HCT116 (cell line): ENCODE measurements around the gene HSPA12A. TPM values are rescaled to one million over a fixed set of nuclear protein-coding genes. Genes with fewer than 3 reads are reported as not detected.

ENCODE experiments used
- ATAC-seq: fragments of 200-7000 bp; cut with Tn5 transposase; 2 replicates; pipeline ENCODE4 v1.9.1; 2020; ENCODE audit warnings: mild to moderate bottlenecking, moderate library complexity
- BruUV-seq: library from RNA; stranded (reverse); fragments of 400-500 nt; replicated peaks from 2 replicates; lab custom pipeline; 2021; lab: Mats Ljungman, UMichigan
- CTCF ChIA-PET: fragments of 300-600 bp; sonication (Branson Sonifier 250); formaldehyde crosslinking; loops from one replicate; lab custom pipeline; 2021; ENCODE audit warnings: antibody characterized with exemption; lab: Charles Lee
- POLR2A ChIA-PET: fragments of 300-600, 350-600 bp; sonication (Branson Sonifier 250); formaldehyde crosslinking; loops from one replicate; lab custom pipeline; 2021; ENCODE audit warnings: antibody characterized with exemption; lab: Charles Lee
- RAD21 ChIA-PET, 2 experiments: fragments of 300-600 bp; sonication (Branson Sonifier 250); formaldehyde crosslinking; loops; one replicate each; lab custom pipeline; 2023; ENCODE audit warnings: low total read pairs in 2 of 2; ENCODE audit not compliant: uncharacterized antibody in 2 of 2, unreplicated experiment in 2 of 2, low non-redundant PET in 1 of 2; lab: Charles Lee
- DNase-seq: peaks from one replicate; pipeline ENCODE4 v3.0.0-alpha.2; 2010; ENCODE audit warnings: low read depth, low spot score
- H2AFZ ChIP-seq: fragments of 200-600 bp; shearing (Covaris generic), sonication (generic); 2 replicates; pipeline ENCODE4 v1.6.1; 2017; ENCODE audit warnings: low read depth, mixed run types, mixed read lengths, antibody characterized with exemption, low read length; ENCODE audit not compliant: poor library complexity, severe bottlenecking
- H3K27ac ChIP-seq: 2 replicates; pipeline ENCODE4 v1.5.1; 2012; ENCODE audit warnings: low read depth, low read length
- H3K27me3 ChIP-seq: fragments of 200-600 bp; sonication (generic); 2 replicates; pipeline ENCODE4 v1.6.1; 2016; ENCODE audit warnings: mixed run types, low read length, mixed read lengths; ENCODE audit not compliant: insufficient read depth
- H3K36me3 ChIP-seq, 2 experiments: fragments of 200-500 bp in 1 of 2; fragments of 200-600 bp in 1 of 2; sonication (Bioruptor generic) in 1 of 2; sonication (generic) in 1 of 2; 2 replicates each; pipeline versions ENCODE4 v1.5.1 to v1.6.1; 2014 to 2016; ENCODE audit warnings: low read length in 2 of 2, inconsistent platforms in 1 of 2, mixed read lengths in 1 of 2, mixed run types in 1 of 2; ENCODE audit not compliant: insufficient read depth in 2 of 2, control insufficient read depth in 1 of 2
- H3K4me1 ChIP-seq, 2 experiments: fragments of 200-600 bp in 1 of 2; sonication (generic) in 1 of 2; 2 replicates each; pipeline versions ENCODE4 v1.5.1 to v1.6.1; 2012 to 2017; ENCODE audit warnings: low read length in 2 of 2, inconsistent platforms in 1 of 2, mild to moderate bottlenecking in 1 of 2, mixed read lengths in 1 of 2, mixed run types in 1 of 2, moderate library complexity in 1 of 2; ENCODE audit not compliant: insufficient read depth in 2 of 2, control insufficient read depth in 1 of 2
- H3K4me2 ChIP-seq: fragments of 200-600 bp; sonication (generic); 2 replicates; pipeline ENCODE4 v1.6.1; 2017; ENCODE audit warnings: mixed run types, low read length, mixed read lengths
- H3K4me3 ChIP-seq, 2 experiments: fragments of 200-600 bp in 1 of 2; sonication (generic) in 1 of 2; replicated peaks in 1 of 2; 2 replicates each; pipeline ENCODE4 v1.5.1; 2011 to 2016; ENCODE audit warnings: low read length in 2 of 2, control low read depth in 1 of 2, low read depth in 1 of 2, mild to moderate bottlenecking in 1 of 2, mixed read lengths in 1 of 2, mixed run types in 1 of 2
- H3K79me2 ChIP-seq: fragments of 200-600 bp; sonication (generic); 2 replicates; pipeline ENCODE4 v1.6.1; 2017; ENCODE audit warnings: mild to moderate bottlenecking, mixed run types, low read length, moderate library complexity, mixed read lengths; ENCODE audit not compliant: insufficient read depth
- H3K9ac ChIP-seq: fragments of 200-600 bp; sonication (generic); 2 replicates; pipeline ENCODE4 v1.6.1; 2016; ENCODE audit warnings: low read length, mixed read lengths
- H3K9me2 ChIP-seq: fragments of 200-600 bp; sonication (generic), shearing (Covaris generic); 2 replicates; pipeline ENCODE4 v1.6.1; 2017; ENCODE audit warnings: mixed run types, mild to moderate bottlenecking, moderate library complexity; ENCODE audit not compliant: insufficient read depth
- H3K9me3 ChIP-seq, 2 experiments: fragments of 200-500 bp in 1 of 2; fragments of 200-600 bp in 1 of 2; sonication (Bioruptor generic) in 1 of 2; sonication (generic) in 1 of 2; 2 replicates each; pipeline ENCODE4 v1.6.1; 2014 to 2017; ENCODE audit warnings: low read length in 2 of 2, mixed read lengths in 2 of 2, inconsistent platforms in 1 of 2, low read depth in 1 of 2, mild to moderate bottlenecking in 1 of 2, mixed run types in 1 of 2, moderate library complexity in 1 of 2; ENCODE audit not compliant: control insufficient read depth in 1 of 2, insufficient read depth in 1 of 2
- H4K20me1 ChIP-seq: fragments of 200-600 bp; sonication (generic), shearing (Covaris generic); 2 replicates; pipeline ENCODE4 v1.6.1; 2017; ENCODE audit warnings: mixed run types, mild to moderate bottlenecking, moderate library complexity; ENCODE audit not compliant: insufficient read depth
- CEBPB ChIP-seq: IDR thresholded peaks from 2 replicates; pipeline ENCODE4 v1.6.1; 2012; ENCODE audit warnings: low read depth
- JUND ChIP-seq: IDR thresholded peaks from 2 replicates; pipeline ENCODE4 v1.6.1; 2012
- POLR2AphosphoS5 ChIP-seq: IDR thresholded peaks from 2 replicates; pipeline ENCODE4 v1.6.1; 2011; ENCODE audit warnings: mild to moderate bottlenecking, low read depth, low read length, moderate library complexity
- RAD21 ChIP-seq: IDR thresholded peaks from 2 replicates; pipeline ENCODE4 v1.6.1; 2012; ENCODE audit warnings: low read depth, mild to moderate bottlenecking
- SIN3A ChIP-seq: IDR thresholded peaks from 2 replicates; pipeline ENCODE4 v1.6.1; 2012; ENCODE audit warnings: low read depth
- SP1 ChIP-seq: IDR thresholded peaks from 2 replicates; pipeline ENCODE4 v1.6.1; 2012; ENCODE audit warnings: low read depth
- SRF ChIP-seq: IDR thresholded peaks from 2 replicates; pipeline ENCODE4 v1.6.1; 2012; ENCODE audit warnings: low read depth
- TCF7L2 ChIP-seq: IDR thresholded peaks from 2 replicates; pipeline ENCODE4 v1.7.0; 2011; ENCODE audit warnings: borderline replicate concordance, inconsistent platforms; ENCODE audit not compliant: insufficient read depth, insufficient read length; ENCODE audit errors: extremely low read depth
- intact Hi-C: fragments of 100-400 bp; cut with micrococcal nuclease; formaldehyde crosslinking; loops from 2 replicates; pipeline ENCODE4 v1.10.0; 2022
- total RNA-seq: library from RNA; stranded (reverse); gene quantifications from one replicate; pipeline ENCODE4 v1.2.1, GENCODE V29; 2021; ENCODE audit not compliant: unreplicated experiment
- TF ChIP-seq, protein P1 (sequence below): IDR thresholded peaks from 2 replicates; pipeline ENCODE4 v1.6.1; 2012
- TF ChIP-seq, protein P2 (sequence below): IDR thresholded peaks from 2 replicates; pipeline ENCODE4 v1.6.1; 2012
- TF ChIP-seq, protein P3 (sequence below): IDR thresholded peaks from 2 replicates; pipeline ENCODE4 v1.6.1; 2012; ENCODE audit warnings: low read depth

HSPA12A gene
- total RNA-seq, 1 experiment from 2014 or later = 19.8 TPM

DNA sequence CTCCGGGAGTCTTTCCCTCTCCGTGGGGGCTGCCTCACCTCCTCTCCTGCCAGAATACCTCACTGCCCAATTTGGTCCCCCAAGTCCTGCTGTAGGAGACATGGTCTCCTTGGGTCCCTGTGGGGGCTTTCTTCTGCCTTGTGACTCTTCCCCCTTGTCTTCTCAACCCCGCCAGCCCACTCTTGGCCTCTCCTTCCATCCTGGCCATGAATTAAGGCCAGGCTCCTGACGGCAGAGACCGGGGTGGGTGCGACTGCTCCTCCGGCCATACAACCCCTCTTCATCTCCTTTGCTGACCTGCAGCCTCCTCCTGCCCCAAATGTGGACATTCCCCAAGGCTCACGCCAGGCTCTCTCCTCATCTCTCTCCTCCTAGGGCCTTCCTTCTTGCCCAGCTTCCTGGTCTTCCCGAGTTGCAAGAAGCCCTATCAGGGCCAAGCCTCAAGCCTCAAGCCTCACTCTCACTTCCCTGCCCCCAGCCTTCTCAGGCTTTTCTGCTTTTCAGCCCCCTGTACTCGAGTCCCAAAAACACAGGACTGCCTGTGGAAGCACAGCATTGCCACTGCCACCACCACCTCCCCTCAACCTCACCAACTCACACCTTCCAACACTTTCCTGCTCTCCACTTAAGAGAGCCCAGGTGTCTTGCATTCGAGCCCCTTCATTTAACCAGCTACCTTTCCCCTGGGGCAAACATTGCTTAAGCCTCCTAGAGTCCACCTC is 120.3 kb downstream of the HSPA12A start:
- ATAC-seq = no peak
- Histone ChIP-seq H3K27me3 (no peaks in the 10 kb centered on the region), H2AFZ (no peak overlapping the region), H3K79me2 (no peaks in the 10 kb centered on the region), H3K9ac (no peak overlapping the region), H3K4me2 (no peak overlapping the region), H4K20me1 (no peaks in the 10 kb centered on the region; the same call in 1 of the 2 replicates), H3K4me3 (no peak overlapping the region), H3K9me2 (no peaks in the 10 kb centered on the region), H3K27ac (no peak overlapping the region), H3K4me1 (peaks cover 0 to 2% of the 10 kb centered on the region in 2 experiments; a peak in 1 of 4 replicates), H3K9me3 (no peaks in the 10 kb centered on the region), H3K36me3 (no peaks in the 10 kb centered on the region)
- intact Hi-C loops = no loop called here
- POLR2A ChIA-PET = no interaction called here
- CTCF ChIA-PET = no interaction called here
- no peak for TF ChIP-seq SRF
- TF ChIP-seq POLR2AphosphoS5 = no peak
- TF ChIP-seq, protein P1, sequence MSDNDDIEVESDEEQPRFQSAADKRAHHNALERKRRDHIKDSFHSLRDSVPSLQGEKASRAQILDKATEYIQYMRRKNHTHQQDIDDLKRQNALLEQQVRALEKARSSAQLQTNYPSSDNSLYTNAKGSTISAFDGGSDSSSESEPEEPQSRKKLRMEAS = no peak
- TF ChIP-seq, protein P2, sequence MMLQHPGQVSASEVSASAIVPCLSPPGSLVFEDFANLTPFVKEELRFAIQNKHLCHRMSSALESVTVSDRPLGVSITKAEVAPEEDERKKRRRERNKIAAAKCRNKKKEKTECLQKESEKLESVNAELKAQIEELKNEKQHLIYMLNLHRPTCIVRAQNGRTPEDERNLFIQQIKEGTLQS = no peak
- TF ChIP-seq SIN3A = no peak
- TF ChIP-seq RAD21 = no peak
- TF ChIP-seq CEBPB = no peak
- TF ChIP-seq TCF7L2 = no peak
- no peak for TF ChIP-seq SP1
- TF ChIP-seq, protein P3, sequence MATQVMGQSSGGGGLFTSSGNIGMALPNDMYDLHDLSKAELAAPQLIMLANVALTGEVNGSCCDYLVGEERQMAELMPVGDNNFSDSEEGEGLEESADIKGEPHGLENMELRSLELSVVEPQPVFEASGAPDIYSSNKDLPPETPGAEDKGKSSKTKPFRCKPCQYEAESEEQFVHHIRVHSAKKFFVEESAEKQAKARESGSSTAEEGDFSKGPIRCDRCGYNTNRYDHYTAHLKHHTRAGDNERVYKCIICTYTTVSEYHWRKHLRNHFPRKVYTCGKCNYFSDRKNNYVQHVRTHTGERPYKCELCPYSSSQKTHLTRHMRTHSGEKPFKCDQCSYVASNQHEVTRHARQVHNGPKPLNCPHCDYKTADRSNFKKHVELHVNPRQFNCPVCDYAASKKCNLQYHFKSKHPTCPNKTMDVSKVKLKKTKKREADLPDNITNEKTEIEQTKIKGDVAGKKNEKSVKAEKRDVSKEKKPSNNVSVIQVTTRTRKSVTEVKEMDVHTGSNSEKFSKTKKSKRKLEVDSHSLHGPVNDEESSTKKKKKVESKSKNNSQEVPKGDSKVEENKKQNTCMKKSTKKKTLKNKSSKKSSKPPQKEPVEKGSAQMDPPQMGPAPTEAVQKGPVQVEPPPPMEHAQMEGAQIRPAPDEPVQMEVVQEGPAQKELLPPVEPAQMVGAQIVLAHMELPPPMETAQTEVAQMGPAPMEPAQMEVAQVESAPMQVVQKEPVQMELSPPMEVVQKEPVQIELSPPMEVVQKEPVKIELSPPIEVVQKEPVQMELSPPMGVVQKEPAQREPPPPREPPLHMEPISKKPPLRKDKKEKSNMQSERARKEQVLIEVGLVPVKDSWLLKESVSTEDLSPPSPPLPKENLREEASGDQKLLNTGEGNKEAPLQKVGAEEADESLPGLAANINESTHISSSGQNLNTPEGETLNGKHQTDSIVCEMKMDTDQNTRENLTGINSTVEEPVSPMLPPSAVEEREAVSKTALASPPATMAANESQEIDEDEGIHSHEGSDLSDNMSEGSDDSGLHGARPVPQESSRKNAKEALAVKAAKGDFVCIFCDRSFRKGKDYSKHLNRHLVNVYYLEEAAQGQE = no peak
- no peak for TF ChIP-seq JUND
- BruUV-seq = no TSS peak
- RAD21 ChIA-PET = no interaction called here
- DNase-seq = no peak
